Activated naive CD8-positive, alpha-beta T cell treated with anti-CD3 and anti-CD28 coated beads for 36 hours (primary cell): Measurements from ENCODE around the gene PPP2R2D. TPM values are rescaled to one million over a fixed set of nuclear protein-coding genes. Genes with fewer than 3 reads are reported as not detected.
"Not testable (repeated sequence)": the region's sequence is repeated elsewhere in the genome, so short reads cannot be mapped to it uniquely, and the experiment has no call there.

ENCODE experiments used
- DNase-seq: peaks from one replicate; pipeline ENCODE4 v3.0.0; 2021
- H3K27ac Mint-ChIP-seq: one replicate; pipeline ENCODE4 v1.8.0; 2022; ENCODE audit warnings: mild to moderate bottlenecking, moderate library complexity, mixed read lengths
- H3K27me3 Mint-ChIP-seq: one replicate; pipeline ENCODE4 v1.8.0; 2022; ENCODE audit warnings: mild to moderate bottlenecking, mixed read lengths
- H3K36me3 Mint-ChIP-seq: one replicate; pipeline ENCODE4 v1.8.0; 2021; ENCODE audit warnings: mild to moderate bottlenecking, mixed read lengths
- H3K4me1 Mint-ChIP-seq: one replicate; pipeline ENCODE4 v1.8.0; 2021; ENCODE audit warnings: mixed read lengths
- H3K4me3 Mint-ChIP-seq: one replicate; pipeline ENCODE4 v1.8.0; 2022; ENCODE audit warnings: mild to moderate bottlenecking, moderate library complexity, mixed read lengths
- H3K9me3 Mint-ChIP-seq: one replicate; pipeline ENCODE4 v1.8.0; 2022; ENCODE audit warnings: mixed read lengths
- total RNA-seq, 2 experiments: library from RNA; stranded (reverse); gene quantifications; one replicate each; pipeline ENCODE4 v1.2.3, GENCODE V29; 2021

The PPP2R2D gene
- total RNA-seq, 2 experiments from 2014 or later, result 24.4 to 25.7 TPM

DNA sequence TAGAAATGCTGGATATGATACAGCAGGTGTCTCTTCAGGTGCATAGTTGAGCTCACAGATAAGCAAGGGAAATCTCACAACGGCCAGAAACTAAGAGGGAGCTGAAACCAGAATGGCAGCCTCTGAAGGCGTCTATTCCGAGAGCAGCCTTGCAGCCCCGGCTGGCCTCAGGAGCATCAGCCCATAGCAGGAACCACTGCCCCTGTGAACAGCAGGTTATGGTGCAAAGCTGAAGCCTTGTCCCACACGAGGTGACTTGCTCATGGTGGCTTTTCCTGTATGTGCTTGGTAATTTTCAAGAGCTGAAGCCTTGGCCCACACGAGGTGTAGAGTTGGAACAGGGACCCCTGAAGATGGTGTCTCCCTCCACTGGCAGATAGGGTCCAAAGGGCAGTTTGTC is 47.7 kb downstream of the PPP2R2D start:
- H3K27ac Mint-ChIP-seq, result no peak overlapping the region
- H3K9me3 Mint-ChIP-seq, result no peaks in the 10 kb centered on the region
- H3K27me3 Mint-ChIP-seq, result no peaks in the 10 kb centered on the region
- H3K36me3 Mint-ChIP-seq, result peaks cover 15% of the 10 kb centered on the region
- H3K4me3 Mint-ChIP-seq, result no peak overlapping the region
- DNase-seq, result no peak
- H3K4me1 Mint-ChIP-seq, result peaks cover 1% of the 10 kb centered on the region

DNA sequence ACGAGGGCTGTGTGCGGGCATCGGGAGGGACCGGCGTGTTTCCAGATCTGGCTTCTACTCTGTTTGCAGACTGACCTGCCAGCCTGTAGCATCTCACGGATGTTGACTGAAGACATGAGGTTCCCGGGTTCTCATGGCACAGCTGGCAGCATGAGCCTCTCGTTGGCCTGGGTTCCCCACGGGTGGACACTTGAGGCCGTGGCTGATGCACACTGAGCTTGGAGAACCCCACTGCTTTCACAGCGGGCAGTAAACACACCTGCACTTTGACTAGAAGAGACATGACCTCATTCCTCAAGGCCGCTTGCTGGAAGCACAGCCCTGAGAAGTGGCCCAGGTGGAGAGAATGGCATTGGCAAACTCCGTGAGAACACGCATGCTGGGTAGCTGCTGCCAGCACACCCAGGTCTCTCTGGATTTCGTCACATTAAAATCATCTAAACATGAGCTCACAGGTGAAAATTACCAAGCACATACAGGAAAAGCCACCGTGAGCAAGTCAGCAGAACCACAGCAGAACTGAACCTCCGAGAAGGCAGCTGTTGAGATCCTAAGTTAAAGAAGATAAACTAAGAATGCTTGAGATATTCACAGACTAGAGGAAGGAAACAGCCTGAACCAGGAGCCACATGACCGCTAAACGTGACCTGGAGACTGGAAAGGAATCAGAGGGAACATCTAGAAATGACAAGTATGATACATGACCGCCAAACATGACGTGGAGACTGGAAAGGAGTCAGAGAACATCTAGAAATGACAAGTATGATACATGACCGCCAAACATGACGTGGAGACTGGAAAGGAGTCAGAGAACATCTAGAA is 48.4 kb downstream of the PPP2R2D start:
- Mint-ChIP-seq H3K36me3 (peaks cover 18% of the 10 kb centered on the region), H3K9me3 (no peaks in the 10 kb centered on the region), H3K4me1 (peaks cover 1% of the 10 kb centered on the region), H3K4me3 (no peak overlapping the region), H3K27ac (no peak overlapping the region), H3K27me3 (no peaks in the 10 kb centered on the region)
- DNase-seq, result no peak

DNA sequence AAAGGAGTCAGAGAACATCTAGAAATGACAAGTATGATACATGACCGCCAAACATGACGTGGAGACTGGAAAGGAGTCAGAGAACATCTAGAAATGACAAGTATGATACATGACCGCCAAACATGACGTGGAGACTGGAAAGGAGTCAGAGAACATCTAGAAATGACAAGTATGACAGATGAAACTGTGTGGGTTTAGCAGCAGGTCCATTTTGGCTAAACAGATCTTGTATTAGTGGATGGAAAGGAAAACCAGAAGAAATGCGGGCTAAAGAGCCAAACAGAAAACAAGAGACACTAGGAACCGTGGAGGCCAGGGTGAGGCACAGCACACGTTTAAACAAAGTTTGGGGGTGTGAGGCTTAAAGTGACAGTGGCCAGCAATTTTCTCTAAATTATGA is 49.1 kb downstream of the PPP2R2D start:
- not testable (repeated sequence) for H3K27ac Mint-ChIP-seq, H3K27me3 Mint-ChIP-seq, H3K9me3 Mint-ChIP-seq, H3K4me3 Mint-ChIP-seq, H3K4me1 Mint-ChIP-seq, DNase-seq
- peaks cover 23% of the 10 kb centered on the region for H3K36me3 Mint-ChIP-seq

DNA sequence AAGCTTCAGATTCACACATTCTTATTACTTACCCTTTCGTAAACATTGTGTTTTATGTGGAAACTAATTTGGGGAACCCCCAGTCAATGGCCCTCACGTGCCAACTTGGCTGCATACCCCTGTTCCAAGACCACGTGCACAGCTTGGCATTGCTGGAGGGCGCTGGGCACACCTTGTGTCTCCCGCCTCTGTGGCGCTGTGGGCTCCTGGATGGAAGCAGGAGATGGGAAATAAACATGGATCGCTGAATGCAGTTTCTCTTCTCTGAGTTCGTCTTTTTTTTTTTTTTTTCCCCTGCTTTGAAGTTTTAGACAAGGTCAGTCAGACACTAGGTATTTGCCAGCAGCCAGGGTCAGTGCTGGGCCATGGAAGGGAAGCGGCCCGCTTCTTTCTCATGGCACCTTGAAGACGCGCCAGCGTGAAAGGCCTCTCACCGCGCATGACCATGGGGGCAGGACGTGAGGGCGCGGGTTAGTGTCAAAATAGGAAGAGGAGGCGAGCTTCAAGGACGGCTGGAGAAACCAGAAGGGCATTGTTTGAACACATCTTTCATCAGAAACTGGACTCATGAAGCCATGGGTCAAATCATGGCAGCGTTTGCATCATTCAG is 53.7 kb downstream of the PPP2R2D start:
- Mint-ChIP-seq H3K27me3 (no peaks in the 10 kb centered on the region), H3K9me3 (no peaks in the 10 kb centered on the region), H3K4me3 (no peak overlapping the region), H3K36me3 (peaks cover 24% of the 10 kb centered on the region), H3K4me1 (no peaks in the 10 kb centered on the region), H3K27ac (no peak overlapping the region)
- no peak for DNase-seq

DNA sequence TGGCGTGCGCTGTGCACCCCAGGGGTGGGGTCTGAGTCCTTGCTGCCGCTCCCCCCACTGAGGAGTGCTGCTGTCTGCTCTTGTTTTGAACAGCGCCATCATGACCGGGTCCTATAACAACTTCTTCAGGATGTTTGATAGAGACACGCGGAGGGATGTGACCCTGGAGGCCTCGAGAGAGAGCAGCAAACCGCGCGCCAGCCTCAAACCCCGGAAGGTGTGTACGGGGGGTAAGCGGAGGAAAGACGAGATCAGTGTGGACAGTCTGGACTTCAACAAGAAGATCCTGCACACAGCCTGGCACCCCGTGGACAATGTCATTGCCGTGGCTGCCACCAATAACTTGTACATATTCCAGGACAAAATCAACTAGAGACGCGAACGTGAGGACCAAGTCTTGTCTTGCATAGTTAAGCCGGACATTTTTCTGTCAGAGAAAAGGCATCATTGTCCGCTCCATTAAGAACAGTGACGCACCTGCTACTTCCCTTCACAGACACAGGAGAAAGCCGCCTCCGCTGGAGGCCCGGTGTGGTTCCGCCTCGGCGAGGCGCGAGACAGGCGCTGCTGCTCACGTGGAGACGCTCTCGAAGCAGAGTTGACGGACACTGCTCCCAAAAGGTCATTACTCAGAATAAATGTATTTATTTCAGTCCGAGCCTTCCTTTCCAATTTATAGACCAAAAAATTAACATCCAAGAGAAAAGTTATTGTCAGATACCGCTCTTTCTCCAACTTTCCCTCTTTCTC is 55.0 kb downstream of the PPP2R2D start:
- DNase-seq, result no peak
- H3K4me1 Mint-ChIP-seq, result no peaks in the 10 kb centered on the region
- no peaks in the 10 kb centered on the region for H3K9me3 Mint-ChIP-seq
- peaks cover 23% of the 10 kb centered on the region for H3K36me3 Mint-ChIP-seq
- no peak overlapping the region for H3K4me3 Mint-ChIP-seq
- H3K27me3 Mint-ChIP-seq, result no peaks in the 10 kb centered on the region
- H3K27ac Mint-ChIP-seq, result no peak overlapping the region

DNA sequence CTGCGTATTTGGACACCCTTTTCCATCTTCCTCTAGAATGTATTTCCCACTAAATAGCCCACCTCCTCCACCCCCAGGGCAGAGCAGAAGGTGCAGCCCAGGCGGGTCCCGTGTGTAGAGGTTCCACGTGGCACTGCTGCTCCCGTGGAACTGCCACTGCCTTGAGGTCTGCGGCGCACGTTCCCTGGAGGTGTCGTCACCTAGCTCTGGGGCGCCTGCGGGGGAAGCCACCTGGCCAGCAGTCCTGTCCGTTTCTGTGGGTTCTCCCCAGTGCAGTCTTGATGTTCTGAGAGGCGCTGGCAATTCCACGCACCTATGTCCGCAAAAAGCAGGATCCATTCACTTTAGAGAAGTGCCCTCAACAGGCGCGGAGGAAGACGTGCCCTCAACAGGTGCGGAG is 59.0 kb downstream of the PPP2R2D start:
- no peak overlapping the region for H3K4me3 Mint-ChIP-seq
- peaks cover 19% of the 10 kb centered on the region for H3K36me3 Mint-ChIP-seq
- no peaks in the 10 kb centered on the region for H3K27me3 Mint-ChIP-seq
- H3K27ac Mint-ChIP-seq, result no peak overlapping the region
- H3K4me1 Mint-ChIP-seq, result peaks cover 11% of the 10 kb centered on the region
- no peak for DNase-seq
- H3K9me3 Mint-ChIP-seq, result no peaks in the 10 kb centered on the region

DNA sequence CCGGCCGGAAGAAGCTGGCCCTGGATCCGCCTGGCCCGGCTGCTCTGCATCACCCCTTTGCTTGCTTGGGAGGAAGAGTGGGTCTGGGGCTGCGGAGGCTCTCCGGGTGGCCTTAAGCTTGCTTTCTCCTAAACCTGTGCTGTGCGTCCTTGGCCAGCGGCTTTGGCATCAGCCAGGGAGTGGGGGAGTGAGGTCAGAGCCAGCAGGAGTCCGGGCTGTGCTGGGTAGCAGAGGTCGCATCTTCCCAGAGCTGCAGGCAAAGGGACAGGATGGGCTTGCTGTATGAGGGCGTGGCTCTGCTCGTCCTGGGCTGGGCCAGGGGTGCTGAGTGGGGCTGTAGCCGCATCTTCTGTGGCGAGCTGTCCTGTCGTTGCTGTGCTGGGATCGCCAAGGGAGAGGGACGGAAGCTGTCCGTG is 59.8 kb downstream of the PPP2R2D start:
- Mint-ChIP-seq H3K4me3 (no peak overlapping the region), H3K36me3 (peaks cover 23% of the 10 kb centered on the region), H3K4me1 (peaks cover 18% of the 10 kb centered on the region), H3K9me3 (no peaks in the 10 kb centered on the region), H3K27me3 (no peaks in the 10 kb centered on the region), H3K27ac (no peak overlapping the region)
- no peak for DNase-seq

DNA sequence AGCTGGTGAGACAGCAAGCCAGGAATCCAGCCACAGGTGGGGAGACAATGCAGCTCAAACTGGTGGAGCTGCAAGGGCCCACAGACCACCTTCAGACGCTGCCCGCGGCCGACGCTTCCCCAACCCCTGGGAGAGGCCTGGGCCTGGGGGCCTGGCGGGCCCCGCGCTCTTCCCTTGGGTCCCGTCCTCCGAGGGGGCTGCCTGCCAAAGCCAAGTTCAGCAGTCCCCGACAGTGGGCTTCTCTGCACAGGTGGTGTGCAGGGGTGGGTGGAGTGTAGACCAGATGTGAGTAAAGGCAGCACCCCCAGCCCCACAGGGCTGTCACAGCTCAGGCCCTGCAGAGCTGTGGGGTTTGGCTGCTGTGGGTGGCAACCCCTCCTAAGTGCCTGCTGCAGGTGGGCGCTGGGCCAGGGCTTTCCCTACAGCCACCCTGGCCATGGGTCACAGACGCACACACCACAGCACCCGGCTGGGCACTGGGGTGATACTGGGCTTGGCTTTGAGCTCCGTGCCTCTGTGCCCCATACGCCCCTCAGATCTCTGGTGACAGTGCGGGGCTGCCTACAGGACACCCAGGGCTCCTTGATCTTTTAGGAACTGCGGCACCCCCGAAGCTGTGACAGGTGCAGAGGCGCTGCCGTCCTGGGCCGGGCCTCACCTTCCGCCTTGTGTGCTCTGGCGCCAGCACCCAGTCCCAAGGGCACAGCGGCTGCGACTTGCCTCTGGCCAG is 60.4 kb downstream of the PPP2R2D start:
- H3K9me3 Mint-ChIP-seq, result no peaks in the 10 kb centered on the region
- no peak for DNase-seq
- H3K27me3 Mint-ChIP-seq, result no peaks in the 10 kb centered on the region
- H3K4me1 Mint-ChIP-seq, result peaks cover 21% of the 10 kb centered on the region
- H3K4me3 Mint-ChIP-seq, result no peak overlapping the region
- no peak overlapping the region for H3K27ac Mint-ChIP-seq
- peaks cover 24% of the 10 kb centered on the region for H3K36me3 Mint-ChIP-seq

DNA sequence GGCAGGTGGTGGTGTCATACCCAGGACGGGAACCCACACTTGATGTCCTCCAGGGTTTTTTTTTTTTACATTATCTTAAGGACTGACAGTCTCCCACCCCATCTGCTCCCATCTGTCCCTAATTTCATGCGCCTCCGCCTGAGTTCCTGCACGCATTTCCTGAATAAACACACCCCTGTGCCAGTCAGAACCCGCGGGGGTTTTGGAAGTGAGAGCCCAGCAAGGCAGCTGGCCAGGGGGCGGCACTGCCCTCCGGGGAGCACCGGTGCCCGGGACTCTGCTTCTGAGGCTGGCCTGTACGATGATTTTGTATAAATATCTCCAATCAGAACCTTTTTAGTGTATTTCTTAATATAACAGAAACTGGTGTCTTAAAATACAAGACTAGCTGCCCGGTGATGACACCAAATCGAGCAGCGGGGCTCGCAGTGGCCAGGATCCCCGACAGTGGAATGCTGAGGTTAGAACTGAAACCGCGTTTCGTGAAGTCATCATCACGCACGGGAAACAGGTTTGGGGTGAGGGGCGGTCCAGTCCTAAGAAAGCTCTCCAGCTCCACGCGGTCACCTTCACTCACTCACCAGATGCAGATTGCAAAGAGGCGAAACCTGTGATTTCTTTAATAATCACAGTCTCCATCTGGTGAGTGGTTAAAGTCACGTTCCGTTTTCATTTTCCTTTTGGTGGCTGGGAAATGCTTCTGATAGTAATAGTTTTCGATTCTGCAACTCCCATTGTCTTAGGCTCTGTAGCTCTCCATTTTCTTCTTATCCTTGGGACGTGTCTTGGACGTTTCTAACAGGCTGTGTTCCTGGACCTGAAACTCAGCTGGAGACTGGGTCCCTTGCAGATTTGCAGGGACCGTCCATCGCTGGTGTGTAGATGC is 61.2 kb downstream of the PPP2R2D start:
- no peak overlapping the region for H3K27ac Mint-ChIP-seq
- no peaks in the 10 kb centered on the region for H3K9me3 Mint-ChIP-seq
- no peaks in the 10 kb centered on the region for H3K27me3 Mint-ChIP-seq
- no peak for DNase-seq
- H3K4me1 Mint-ChIP-seq, result peaks cover 23% of the 10 kb centered on the region
- H3K4me3 Mint-ChIP-seq, result no peak overlapping the region
- H3K36me3 Mint-ChIP-seq, result peaks cover 26% of the 10 kb centered on the region

DNA sequence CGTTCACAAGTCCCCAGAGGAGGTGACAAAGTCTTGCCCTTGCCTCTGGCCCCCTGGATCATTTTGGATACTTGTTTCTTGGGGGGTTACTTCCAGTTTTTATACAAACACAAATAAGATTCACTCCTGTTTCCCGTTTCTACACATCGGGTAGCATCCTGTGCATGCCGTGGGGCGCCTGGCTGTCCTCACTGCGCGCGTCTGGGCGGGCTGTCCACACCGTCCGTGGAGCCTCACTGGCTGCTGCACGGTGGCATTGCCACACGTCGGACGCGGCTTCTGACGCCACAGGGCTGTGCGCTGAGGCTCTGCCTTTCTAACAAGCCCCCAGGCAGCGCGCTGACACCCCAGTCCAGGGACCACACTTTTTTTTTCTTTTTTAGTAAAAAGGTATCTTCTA is 62.5 kb downstream of the PPP2R2D start:
- Mint-ChIP-seq H3K9me3 (no peaks in the 10 kb centered on the region), H3K36me3 (peaks cover 17% of the 10 kb centered on the region), H3K4me3 (no peak overlapping the region), H3K4me1 (peaks cover 23% of the 10 kb centered on the region), H3K27me3 (no peaks in the 10 kb centered on the region), H3K27ac (no peak overlapping the region)
- no peak for DNase-seq

DNA sequence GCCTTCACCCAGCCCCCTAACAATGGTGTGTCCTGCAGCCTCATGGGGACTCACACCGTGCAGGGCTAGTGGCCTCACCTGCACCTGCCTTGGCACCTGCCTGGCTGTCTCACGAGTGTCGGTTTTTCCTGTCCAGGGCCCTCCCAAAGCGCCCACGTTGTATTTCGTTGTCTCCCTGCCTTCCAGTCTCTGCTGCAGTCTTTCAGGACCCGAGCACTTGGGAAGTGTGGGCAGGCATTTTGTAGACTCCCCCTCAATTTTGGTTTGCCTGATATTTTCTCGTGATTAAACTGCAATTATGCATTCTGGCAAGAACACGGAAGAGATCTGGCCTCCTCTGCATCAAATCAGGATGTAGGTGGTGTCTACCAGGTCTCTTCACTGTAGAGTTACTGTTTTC is 63.0 kb downstream of the PPP2R2D start:
- no peak for DNase-seq
- Mint-ChIP-seq H3K27me3 (no peaks in the 10 kb centered on the region), H3K4me3 (no peak overlapping the region), H3K27ac (no peak overlapping the region), H3K9me3 (no peaks in the 10 kb centered on the region), H3K36me3 (peaks cover 17% of the 10 kb centered on the region), H3K4me1 (peaks cover 23% of the 10 kb centered on the region)

DNA sequence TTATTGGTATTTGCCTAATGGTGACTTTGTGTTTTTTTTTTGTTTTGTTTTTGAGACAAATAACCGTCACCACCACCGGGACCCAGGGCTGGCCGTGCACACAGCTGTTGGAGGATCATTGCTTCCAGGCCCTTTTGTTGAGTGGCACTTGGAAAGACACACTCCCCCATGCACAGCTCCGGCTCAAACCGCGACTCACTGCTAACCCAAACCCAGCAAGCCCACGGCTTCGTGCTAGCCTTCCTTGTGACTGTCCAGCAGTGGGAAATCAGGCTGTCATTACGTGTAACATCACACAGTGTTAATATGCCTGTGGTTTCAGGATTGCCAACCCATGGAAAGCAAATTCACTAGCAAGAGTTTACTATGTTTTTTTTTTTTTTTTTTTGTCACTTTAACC is 63.5 kb downstream of the PPP2R2D start:
- peaks cover 21% of the 10 kb centered on the region for H3K36me3 Mint-ChIP-seq
- no peak for DNase-seq
- no peaks in the 10 kb centered on the region for H3K27me3 Mint-ChIP-seq
- H3K9me3 Mint-ChIP-seq, result no peaks in the 10 kb centered on the region
- H3K4me1 Mint-ChIP-seq, result peaks cover 23% of the 10 kb centered on the region
- no peak overlapping the region for H3K27ac Mint-ChIP-seq
- H3K4me3 Mint-ChIP-seq, result no peak overlapping the region

DNA sequence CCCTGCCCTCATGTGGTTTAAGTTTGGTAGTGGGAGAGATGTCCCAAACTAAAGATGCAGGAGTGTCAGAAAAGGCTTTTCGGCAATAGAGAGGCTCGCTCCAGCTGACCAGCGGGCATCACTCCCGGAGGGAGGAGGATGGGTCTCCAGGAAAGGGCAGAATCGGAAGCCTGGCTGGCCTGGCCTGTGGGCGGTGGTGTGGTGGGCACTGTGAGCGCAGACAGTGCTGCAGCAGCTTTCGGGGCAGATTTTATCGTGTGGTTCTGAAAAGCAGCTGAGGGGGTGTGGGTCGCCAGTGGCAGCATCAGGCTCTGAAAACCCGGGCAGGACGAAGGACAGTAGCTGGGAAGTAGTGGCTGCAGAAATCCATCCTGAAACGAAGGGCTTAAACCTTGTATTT is 68.1 kb downstream of the PPP2R2D start:
- Mint-ChIP-seq H3K27me3 (no peaks in the 10 kb centered on the region), H3K4me3 (no peak overlapping the region), H3K27ac (no peak overlapping the region), H3K4me1 (peaks cover 50% of the 10 kb centered on the region), H3K36me3 (peaks cover 40% of the 10 kb centered on the region), H3K9me3 (no peaks in the 10 kb centered on the region)
- DNase-seq, result no peak

DNA sequence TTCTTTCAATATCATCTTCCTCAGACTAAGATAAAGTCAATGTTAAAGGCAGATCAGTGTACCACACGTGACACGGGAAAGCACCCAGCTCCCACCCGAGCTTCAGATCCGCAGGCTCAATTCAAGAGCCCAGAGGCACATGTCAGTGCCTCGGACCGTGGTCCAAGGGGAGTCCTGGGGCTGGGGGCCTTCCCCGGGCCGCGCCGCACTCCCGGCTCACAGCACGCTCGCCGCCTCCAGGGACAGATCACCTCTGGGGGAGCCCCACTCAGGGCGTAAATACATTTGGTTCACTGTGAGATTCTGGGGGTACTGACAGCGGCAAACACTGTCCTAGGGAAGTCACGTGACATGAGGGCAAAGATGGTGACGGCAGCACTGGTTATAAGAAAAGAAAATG is 70.1 kb downstream of the PPP2R2D start:
- Mint-ChIP-seq H3K36me3 (peaks cover 32% of the 10 kb centered on the region), H3K4me1 (peaks cover 50% of the 10 kb centered on the region), H3K27ac (no peak overlapping the region)

More for the DNA sequence above, 70.1 kb downstream of the PPP2R2D start:
- Mint-ChIP-seq H3K9me3 (no peaks in the 10 kb centered on the region), H3K4me3 (peak overlapping the region; percentile 4), H3K27me3 (no peaks in the 10 kb centered on the region)
- DNase-seq, result no peak
